CMK (cell line): ENCODE measurements around the gene SLC25A48.

Experiments
- DNase-seq: peaks from one replicate; pipeline ENCODE4 v3.0.0-alpha.2; 2010; ENCODE audit warnings: low read depth

Gene SLC25A48

DNA sequence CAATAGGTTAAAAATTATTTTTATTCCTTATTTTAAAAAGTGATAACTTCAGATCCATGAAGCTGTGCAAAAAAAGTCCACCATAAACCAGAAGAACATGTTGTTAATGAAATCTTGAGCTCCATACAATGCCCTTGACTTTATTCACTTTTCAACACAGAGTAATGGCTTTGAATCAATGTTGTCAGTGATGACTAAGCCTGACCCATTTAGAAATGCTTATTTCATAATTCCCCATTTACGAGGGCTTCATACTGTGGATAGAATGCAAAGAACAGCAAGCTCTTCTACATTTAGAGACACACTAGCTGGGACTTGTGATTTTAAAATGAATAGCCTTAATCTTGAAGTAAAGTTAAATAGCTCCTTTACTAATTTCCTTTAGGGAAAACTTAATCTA, 86.9 kb downstream of the SLC25A48 start:
- DNase-seq = no peak

DNA sequence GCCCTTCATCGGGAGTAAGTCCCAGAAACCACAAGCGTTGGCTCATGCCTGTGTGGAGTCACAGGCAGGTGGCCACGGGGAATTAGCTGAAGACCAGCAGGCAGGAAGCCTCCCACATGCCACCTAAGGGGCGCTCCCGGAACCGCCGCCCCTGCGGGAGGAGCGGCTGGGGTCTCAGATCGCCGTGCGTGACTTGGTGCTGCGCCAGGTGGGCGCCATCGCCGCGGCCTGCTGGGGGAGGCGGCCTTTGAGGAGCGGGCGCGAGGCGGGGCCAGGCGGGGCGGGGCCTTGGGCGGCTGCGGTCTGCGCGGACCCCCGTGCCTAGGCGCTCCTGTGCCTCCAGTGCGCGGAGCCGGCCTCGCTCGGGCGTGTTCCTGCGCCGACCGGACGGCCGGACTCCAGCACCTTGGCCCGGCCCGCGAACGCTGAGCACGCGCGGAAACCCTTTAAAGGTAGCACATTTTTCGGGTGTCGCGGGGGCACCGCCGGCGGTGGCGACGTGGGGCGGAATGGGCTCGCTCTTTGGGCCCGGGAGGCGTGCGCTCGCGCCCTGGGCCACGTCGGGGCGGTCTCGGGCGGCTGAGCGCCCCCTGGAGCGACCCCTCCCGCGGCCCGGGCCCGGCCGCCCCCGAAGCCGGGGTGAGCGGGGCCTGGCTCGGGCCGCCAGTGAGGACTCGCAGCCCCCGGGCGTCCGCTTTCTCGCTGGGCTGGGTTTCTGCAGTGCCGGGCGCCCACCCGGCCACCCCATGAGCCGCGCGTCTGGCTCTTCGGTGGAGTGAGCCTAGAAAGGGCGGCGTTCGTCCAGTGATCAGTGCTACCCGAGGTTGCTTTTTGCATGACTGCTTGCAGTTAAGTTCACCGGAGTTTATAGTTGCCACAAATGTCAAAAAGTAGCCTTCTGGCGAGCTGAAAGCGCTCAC, 95.8 kb downstream of the SLC25A48 start:
- DNase-seq = no peak

DNA sequence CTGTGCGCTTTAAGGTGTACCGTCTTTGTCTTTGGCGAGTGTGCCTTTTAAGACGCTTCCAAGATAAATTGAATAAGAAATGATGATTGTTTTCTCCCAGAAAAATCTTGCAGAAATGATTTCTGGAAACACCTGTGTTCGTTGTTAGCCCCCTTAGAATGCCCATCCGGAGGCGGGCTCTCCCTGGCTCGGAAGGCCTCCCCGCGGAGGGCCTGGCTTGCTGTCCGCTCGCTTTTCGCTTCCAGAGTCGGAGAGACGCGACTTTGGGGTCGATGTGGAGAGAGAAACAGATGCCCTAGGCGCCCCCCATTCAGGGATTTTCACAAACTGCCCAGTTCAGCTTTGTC, 96.5 kb downstream of the SLC25A48 start:
- no peak for DNase-seq

DNA sequence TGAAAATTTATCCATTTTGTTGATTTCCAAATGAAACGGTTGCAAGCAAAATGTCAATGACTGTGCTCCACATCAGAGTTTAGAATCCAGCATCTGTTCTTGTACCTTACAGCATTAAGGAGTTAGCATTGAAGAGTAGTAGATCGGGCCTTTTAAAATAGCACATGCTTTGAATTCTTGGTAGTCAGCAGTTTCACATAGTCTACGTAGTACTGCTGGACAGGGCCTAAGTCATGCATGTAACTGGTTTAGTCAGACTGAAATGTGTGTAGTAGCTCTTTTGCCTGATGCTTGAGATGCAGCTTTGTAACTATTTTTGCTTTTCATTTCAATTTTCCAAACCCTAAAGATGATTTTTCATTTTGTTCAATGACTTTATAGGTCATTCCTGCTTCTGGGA, 100.5 kb downstream of the SLC25A48 start:
- DNase-seq = no peak

DNA sequence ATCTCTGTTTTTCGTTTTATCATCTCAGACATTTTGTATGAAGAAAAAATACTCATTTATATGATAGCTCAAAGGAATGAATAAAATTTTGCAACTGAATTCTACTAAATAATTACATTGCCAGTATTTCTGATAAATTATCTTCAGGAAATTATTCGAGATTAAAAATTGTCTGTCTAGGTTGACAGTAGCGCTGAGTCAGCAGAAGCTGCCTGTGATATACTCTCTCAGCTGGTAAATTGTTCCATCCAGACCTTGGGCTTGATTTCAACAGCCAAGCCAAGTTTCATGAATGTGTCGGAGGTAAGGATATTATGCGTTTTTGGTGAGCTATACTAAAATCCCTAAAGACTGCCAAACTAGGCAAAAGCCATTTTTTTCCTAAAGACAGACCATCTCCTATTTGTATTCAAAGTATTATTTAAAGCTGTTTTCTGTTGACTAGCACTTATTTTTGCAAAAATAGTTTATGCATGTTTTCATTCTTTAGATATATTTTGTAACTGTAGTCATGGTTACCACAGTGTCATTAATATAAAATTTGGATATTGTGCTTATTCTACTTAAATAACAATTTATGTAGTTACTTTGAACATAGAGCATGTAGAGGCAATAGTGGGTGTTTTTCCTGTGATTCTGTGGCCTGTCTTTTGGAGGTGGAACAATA, 102.9 kb downstream of the SLC25A48 start:
- no peak for DNase-seq
